ENCODE results near the gene ATP1A4. TPM values are rescaled to one million over a fixed set of nuclear protein-coding genes. Genes with fewer than 3 reads are reported as not detected.

The ATP1A4 gene
- total and polyA plus RNA-seq, 4 donors = not detected

DNA sequence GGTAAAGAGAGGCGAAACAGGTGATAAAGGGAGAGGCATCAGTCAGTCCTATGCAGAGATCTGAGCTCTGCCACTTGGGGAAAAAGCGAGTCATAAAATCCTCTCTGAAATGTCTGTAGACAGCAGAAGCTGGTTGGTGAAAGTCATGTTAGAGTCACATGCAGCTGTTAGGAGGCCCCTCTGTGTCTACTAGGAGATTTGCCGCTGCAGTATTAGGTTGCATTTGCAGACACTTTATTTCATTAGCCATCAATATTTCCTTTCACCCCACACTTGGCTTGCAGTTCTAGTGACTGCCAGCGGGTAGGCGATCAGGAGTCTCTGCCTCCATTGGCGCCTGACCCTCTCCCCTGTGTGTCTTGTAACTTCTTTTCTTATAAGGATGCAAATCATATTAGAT lies 16.2 kb downstream of the ATP1A4 start:
- Histone ChIP-seq H3K27me3 (ENCODE audit: control insufficient read depth in 4 of 4, insufficient read depth in 4 of 4, low read length in 3 of 4) (no peaks in the 10 kb centered on the region), H3K27ac (ENCODE audit: low read depth in 1 of 2, low read length in 2 of 2) (no peak overlapping the region), H3K4me1 (ENCODE audit: control insufficient read depth in 4 of 4, insufficient read depth in 4 of 4, low read length in 3 of 4) (no peaks in the 10 kb centered on the region), H3K36me3 (ENCODE audit: control insufficient read depth in 4 of 4, insufficient read depth in 3 of 4, low read depth in 1 of 4, low read length in 3 of 4) (no peaks in the 10 kb centered on the region), H3K4me3 (ENCODE audit: low read depth in 1 of 3, low read length in 3 of 3) (no peak overlapping the region), H3K9me3 (ENCODE audit: control insufficient read depth in 4 of 4, low read length in 3 of 4) (no peaks in the 10 kb centered on the region), H3K9ac (ENCODE audit: low read depth in 1 of 2, low read length in 2 of 2) (no peak overlapping the region)
- TF ChIP-seq RAD21 (IDR thresholded peaks at IDR 0.05) = no peak
- TF ChIP-seq TAF1 (conservative IDR thresholded peaks at IDR 0.05) = no peak
- TF ChIP-seq EGR1 (IDR thresholded peaks at IDR 0.05; ENCODE audit: low read depth in 2 of 2) = no peak
- no peak for TF ChIP-seq FOXA1 (IDR thresholded peaks at IDR 0.05)
- TF ChIP-seq, protein P1, sequence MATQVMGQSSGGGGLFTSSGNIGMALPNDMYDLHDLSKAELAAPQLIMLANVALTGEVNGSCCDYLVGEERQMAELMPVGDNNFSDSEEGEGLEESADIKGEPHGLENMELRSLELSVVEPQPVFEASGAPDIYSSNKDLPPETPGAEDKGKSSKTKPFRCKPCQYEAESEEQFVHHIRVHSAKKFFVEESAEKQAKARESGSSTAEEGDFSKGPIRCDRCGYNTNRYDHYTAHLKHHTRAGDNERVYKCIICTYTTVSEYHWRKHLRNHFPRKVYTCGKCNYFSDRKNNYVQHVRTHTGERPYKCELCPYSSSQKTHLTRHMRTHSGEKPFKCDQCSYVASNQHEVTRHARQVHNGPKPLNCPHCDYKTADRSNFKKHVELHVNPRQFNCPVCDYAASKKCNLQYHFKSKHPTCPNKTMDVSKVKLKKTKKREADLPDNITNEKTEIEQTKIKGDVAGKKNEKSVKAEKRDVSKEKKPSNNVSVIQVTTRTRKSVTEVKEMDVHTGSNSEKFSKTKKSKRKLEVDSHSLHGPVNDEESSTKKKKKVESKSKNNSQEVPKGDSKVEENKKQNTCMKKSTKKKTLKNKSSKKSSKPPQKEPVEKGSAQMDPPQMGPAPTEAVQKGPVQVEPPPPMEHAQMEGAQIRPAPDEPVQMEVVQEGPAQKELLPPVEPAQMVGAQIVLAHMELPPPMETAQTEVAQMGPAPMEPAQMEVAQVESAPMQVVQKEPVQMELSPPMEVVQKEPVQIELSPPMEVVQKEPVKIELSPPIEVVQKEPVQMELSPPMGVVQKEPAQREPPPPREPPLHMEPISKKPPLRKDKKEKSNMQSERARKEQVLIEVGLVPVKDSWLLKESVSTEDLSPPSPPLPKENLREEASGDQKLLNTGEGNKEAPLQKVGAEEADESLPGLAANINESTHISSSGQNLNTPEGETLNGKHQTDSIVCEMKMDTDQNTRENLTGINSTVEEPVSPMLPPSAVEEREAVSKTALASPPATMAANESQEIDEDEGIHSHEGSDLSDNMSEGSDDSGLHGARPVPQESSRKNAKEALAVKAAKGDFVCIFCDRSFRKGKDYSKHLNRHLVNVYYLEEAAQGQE (IDR thresholded peaks at IDR 0.05) = no peak
- no peak for TF ChIP-seq YY1 (IDR thresholded peaks at IDR 0.05)
- TF ChIP-seq SP1 (IDR thresholded peaks at IDR 0.05) = no peak
- TF ChIP-seq HNF4G (IDR thresholded peaks at IDR 0.05) = no peak
- TF ChIP-seq ATF3 (IDR thresholded peaks at IDR 0.05) = no peak
- TF ChIP-seq, protein P2, sequence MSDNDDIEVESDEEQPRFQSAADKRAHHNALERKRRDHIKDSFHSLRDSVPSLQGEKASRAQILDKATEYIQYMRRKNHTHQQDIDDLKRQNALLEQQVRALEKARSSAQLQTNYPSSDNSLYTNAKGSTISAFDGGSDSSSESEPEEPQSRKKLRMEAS (IDR thresholded peaks at IDR 0.05) = no peak
- DNase-seq (ENCODE audit: low spot score) = no peak
- 95% methylated on average over 6 of the region's 6 CpGs for WGBS

- Histone ChIP-seq H3K9me3 (ENCODE audit: control insufficient read depth in 4 of 4, low read length in 3 of 4) (no peaks in the 10 kb centered on the region), H3K27me3 (ENCODE audit: control insufficient read depth in 4 of 4, insufficient read depth in 4 of 4, low read length in 3 of 4) (no peaks in the 10 kb centered on the region), H3K36me3 (ENCODE audit: control insufficient read depth in 4 of 4, insufficient read depth in 3 of 4, low read depth in 1 of 4, low read length in 3 of 4) (no peaks in the 10 kb centered on the region), H3K4me3 (ENCODE audit: low read depth in 1 of 3, low read length in 3 of 3) (no peak overlapping the region), H3K9ac (ENCODE audit: low read depth in 1 of 2, low read length in 2 of 2) (no peak overlapping the region), H3K4me1 (ENCODE audit: control insufficient read depth in 4 of 4, insufficient read depth in 4 of 4, low read length in 3 of 4) (no peaks in the 10 kb centered on the region), H3K27ac (ENCODE audit: low read depth in 1 of 2, low read length in 2 of 2) (no peak overlapping the region)
- DNase-seq (ENCODE audit: low spot score) = no peak
- TF ChIP-seq EGR1 (IDR thresholded peaks at IDR 0.05; ENCODE audit: low read depth in 2 of 2) (no peak), NR2F2 (IDR thresholded peaks at IDR 0.05) (no peak), JUND (IDR thresholded peaks at IDR 0.05) (no peak), SP1 (IDR thresholded peaks at IDR 0.05) (no peak), ATF3 (IDR thresholded peaks at IDR 0.05) (no peak), GABPA (IDR thresholded peaks at IDR 0.05 in 1 of 2, conservative IDR thresholded peaks at IDR 0.05 in 1 of 2) (no peak), RXRA (IDR thresholded peaks at IDR 0.05) (no peak), HNF4G (IDR thresholded peaks at IDR 0.05) (no peak), RAD21 (IDR thresholded peaks at IDR 0.05) (no peak), HNF4A (conservative IDR thresholded peaks at IDR 0.05) (no peak), YY1 (IDR thresholded peaks at IDR 0.05) (no peak), TAF1 (conservative IDR thresholded peaks at IDR 0.05) (no peak)
- TF ChIP-seq, protein P3, sequence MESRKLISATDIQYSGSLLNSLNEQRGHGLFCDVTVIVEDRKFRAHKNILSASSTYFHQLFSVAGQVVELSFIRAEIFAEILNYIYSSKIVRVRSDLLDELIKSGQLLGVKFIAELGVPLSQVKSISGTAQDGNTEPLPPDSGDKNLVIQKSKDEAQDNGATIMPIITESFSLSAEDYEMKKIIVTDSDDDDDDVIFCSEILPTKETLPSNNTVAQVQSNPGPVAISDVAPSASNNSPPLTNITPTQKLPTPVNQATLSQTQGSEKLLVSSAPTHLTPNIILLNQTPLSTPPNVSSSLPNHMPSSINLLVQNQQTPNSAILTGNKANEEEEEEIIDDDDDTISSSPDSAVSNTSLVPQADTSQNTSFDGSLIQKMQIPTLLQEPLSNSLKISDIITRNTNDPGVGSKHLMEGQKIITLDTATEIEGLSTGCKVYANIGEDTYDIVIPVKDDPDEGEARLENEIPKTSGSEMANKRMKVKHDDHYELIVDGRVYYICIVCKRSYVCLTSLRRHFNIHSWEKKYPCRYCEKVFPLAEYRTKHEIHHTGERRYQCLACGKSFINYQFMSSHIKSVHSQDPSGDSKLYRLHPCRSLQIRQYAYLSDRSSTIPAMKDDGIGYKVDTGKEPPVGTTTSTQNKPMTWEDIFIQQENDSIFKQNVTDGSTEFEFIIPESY (IDR thresholded peaks at IDR 0.05) = no peak
- TF ChIP-seq, protein P2 (IDR thresholded peaks at IDR 0.05) = no peak
- TF ChIP-seq, protein P1 (IDR thresholded peaks at IDR 0.05) = no peak
- TF ChIP-seq, protein P4, sequence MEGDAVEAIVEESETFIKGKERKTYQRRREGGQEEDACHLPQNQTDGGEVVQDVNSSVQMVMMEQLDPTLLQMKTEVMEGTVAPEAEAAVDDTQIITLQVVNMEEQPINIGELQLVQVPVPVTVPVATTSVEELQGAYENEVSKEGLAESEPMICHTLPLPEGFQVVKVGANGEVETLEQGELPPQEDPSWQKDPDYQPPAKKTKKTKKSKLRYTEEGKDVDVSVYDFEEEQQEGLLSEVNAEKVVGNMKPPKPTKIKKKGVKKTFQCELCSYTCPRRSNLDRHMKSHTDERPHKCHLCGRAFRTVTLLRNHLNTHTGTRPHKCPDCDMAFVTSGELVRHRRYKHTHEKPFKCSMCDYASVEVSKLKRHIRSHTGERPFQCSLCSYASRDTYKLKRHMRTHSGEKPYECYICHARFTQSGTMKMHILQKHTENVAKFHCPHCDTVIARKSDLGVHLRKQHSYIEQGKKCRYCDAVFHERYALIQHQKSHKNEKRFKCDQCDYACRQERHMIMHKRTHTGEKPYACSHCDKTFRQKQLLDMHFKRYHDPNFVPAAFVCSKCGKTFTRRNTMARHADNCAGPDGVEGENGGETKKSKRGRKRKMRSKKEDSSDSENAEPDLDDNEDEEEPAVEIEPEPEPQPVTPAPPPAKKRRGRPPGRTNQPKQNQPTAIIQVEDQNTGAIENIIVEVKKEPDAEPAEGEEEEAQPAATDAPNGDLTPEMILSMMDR (IDR thresholded peaks at IDR 0.05; ENCODE audit: low read depth, low read length, missing input control) = no peak
- WGBS = 76% methylated on average over 5 of the region's 5 CpGs
Measured at GRCh38 chr1:160168016-160168415, 16.6 kb downstream of the ATP1A4 start.
